WTC11 (cell line): ENCODE measurements around the gene ZC2HC1C. TPM values are rescaled to one million over a fixed set of nuclear protein-coding genes. Genes with fewer than 3 reads are reported as not detected.

Experiments
- ATAC-seq: fragments of 200-7000 bp; cut with Tn5 transposase; 2 replicates; pipeline ENCODE4 v1.10.0; 2021; ENCODE audit warnings: mild to moderate bottlenecking, moderate library complexity
- CTCF ChIA-PET: fragments of 300-600 bp; sonication (Branson Sonifier 250); formaldehyde crosslinking; loops from one replicate; lab custom pipeline; 2021; ENCODE audit warnings: antibody characterized with exemption; lab: Charles Lee
- POLR2A ChIA-PET: fragments of 350-600 bp; sonication (Branson Sonifier 250); formaldehyde crosslinking; loops from one replicate; lab custom pipeline; 2021; ENCODE audit warnings: antibody characterized with exemption; lab: Charles Lee
- DNase-seq: peaks from one replicate; pipeline ENCODE4 v3.0.0; 2021; ENCODE audit warnings: low spot score
- H3K27ac Mint-ChIP-seq: 2 replicates; pipeline ENCODE4 v1.8.0; 2021; ENCODE audit warnings: mixed read lengths
- H3K27me3 Mint-ChIP-seq: 2 replicates; pipeline ENCODE4 v1.8.0; 2021; ENCODE audit warnings: low read depth, mild to moderate bottlenecking, moderate library complexity, mixed read lengths
- H3K36me3 Mint-ChIP-seq: 2 replicates; pipeline ENCODE4 v1.8.0; 2021; ENCODE audit warnings: mixed read lengths
- H3K4me1 Mint-ChIP-seq: 2 replicates; pipeline ENCODE4 v1.8.0; 2022; ENCODE audit warnings: mixed read lengths
- H3K4me3 Mint-ChIP-seq: 2 replicates; pipeline ENCODE4 v1.8.0; 2021; ENCODE audit warnings: mild to moderate bottlenecking, moderate library complexity, mixed read lengths
- H3K9me3 Mint-ChIP-seq: 2 replicates; pipeline ENCODE4 v1.8.0; 2021; ENCODE audit warnings: mixed read lengths
- ARID4B ChIP-seq: sonication (generic); formaldehyde crosslinking; IDR thresholded peaks from 2 replicates; pipeline ENCODE4 v1.8.0; 2023; ENCODE audit warnings: missing genetic modification reagents, mild to moderate bottlenecking, borderline replicate concordance
- ATF1 ChIP-seq: sonication (generic); formaldehyde crosslinking; IDR thresholded peaks from 2 replicates; pipeline ENCODE4 v1.8.1; 2023; ENCODE audit warnings: mild to moderate bottlenecking, moderate library complexity, missing genetic modification reagents
- CREB1 ChIP-seq: sonication (generic); formaldehyde crosslinking; IDR thresholded peaks from 2 replicates; pipeline ENCODE4 v1.8.0; 2023; ENCODE audit warnings: mild to moderate bottlenecking, missing genetic modification reagents
- ERG ChIP-seq: fragments of 250-450 bp; sonication (Bioruptor Pico); IDR thresholded peaks from 2 replicates; pipeline ENCODE4 v1.8.0; 2021; ENCODE audit warnings: mild to moderate bottlenecking
- FOXP1 ChIP-seq: sonication (generic); formaldehyde crosslinking; IDR thresholded peaks from 2 replicates; pipeline ENCODE4 v1.8.0; 2022; ENCODE audit warnings: missing genetic modification reagents, mild to moderate bottlenecking, moderate library complexity, borderline replicate concordance
- GRHL2 ChIP-seq: fragments of 250-450 bp; sonication (Bioruptor Pico); IDR thresholded peaks from 2 replicates; pipeline ENCODE4 v1.8.0; 2022; ENCODE audit warnings: mild to moderate bottlenecking, moderate library complexity; ENCODE audit not compliant: insufficient replicate concordance, severe bottlenecking
- JAZF1 ChIP-seq: fragments of 250-450 bp; sonication (Bioruptor Pico); IDR thresholded peaks from 2 replicates; pipeline ENCODE4 v1.9.0; 2021; ENCODE audit warnings: moderate library complexity, mild to moderate bottlenecking, inconsistent platforms
- MYBL2 ChIP-seq: sonication (generic); formaldehyde crosslinking; IDR thresholded peaks from 2 replicates; pipeline ENCODE4 v1.8.1; 2023; ENCODE audit warnings: mild to moderate bottlenecking, moderate library complexity, missing genetic modification reagents
- NFATC4 ChIP-seq: fragments of 250-450 bp; sonication (Bioruptor Pico); IDR thresholded peaks from 2 replicates; pipeline ENCODE4 v1.9.0; 2021; ENCODE audit warnings: mild to moderate bottlenecking
- SOX15 ChIP-seq: fragments of 250-450 bp; sonication (Bioruptor Pico); IDR thresholded peaks from 2 replicates; pipeline ENCODE4 v1.9.0; 2021; ENCODE audit warnings: mild to moderate bottlenecking
- TEAD4 ChIP-seq: sonication (generic); formaldehyde crosslinking; IDR thresholded peaks from 2 replicates; pipeline ENCODE4 v1.8.0; 2022; ENCODE audit warnings: mild to moderate bottlenecking, missing genetic modification reagents
- USF1 ChIP-seq: sonication (generic); formaldehyde crosslinking; IDR thresholded peaks from 2 replicates; pipeline ENCODE4 v1.8.0; 2022; ENCODE audit warnings: mild to moderate bottlenecking, missing genetic modification reagents
- ZNF121 ChIP-seq: sonication (generic); formaldehyde crosslinking; IDR thresholded peaks from 2 replicates; pipeline ENCODE4 v1.8.0; 2023; ENCODE audit warnings: missing genetic modification reagents
- ZNF219 ChIP-seq: sonication (generic); formaldehyde crosslinking; IDR thresholded peaks from 2 replicates; pipeline ENCODE4 v1.8.0; 2023; ENCODE audit warnings: missing genetic modification reagents, mild to moderate bottlenecking, borderline replicate concordance
- ZNF263 ChIP-seq: sonication (generic); formaldehyde crosslinking; IDR thresholded peaks from 2 replicates; pipeline ENCODE4 v1.8.1; 2022; ENCODE audit warnings: low read depth, mild to moderate bottlenecking, moderate library complexity, missing genetic modification reagents
- ZNF396 ChIP-seq: fragments of 250-450 bp; sonication (Bioruptor Pico); IDR thresholded peaks from 2 replicates; pipeline ENCODE4 v1.8.0; 2021; ENCODE audit warnings: mild to moderate bottlenecking, moderate library complexity, borderline replicate concordance
- ZNF425 ChIP-seq: fragments of 250-450 bp; sonication (Bioruptor Pico); conservative IDR thresholded peaks from 2 replicates; pipeline ENCODE4 v1.9.0; 2021; ENCODE audit warnings: mild to moderate bottlenecking
- total RNA-seq: library from RNA; stranded (reverse); gene quantifications from 3 replicates; pipeline ENCODE4 v1.2.3, GENCODE V29; 2021

ZC2HC1C gene
- total RNA-seq, 1 experiment from 2014 or later, result 1.6 TPM

DNA sequence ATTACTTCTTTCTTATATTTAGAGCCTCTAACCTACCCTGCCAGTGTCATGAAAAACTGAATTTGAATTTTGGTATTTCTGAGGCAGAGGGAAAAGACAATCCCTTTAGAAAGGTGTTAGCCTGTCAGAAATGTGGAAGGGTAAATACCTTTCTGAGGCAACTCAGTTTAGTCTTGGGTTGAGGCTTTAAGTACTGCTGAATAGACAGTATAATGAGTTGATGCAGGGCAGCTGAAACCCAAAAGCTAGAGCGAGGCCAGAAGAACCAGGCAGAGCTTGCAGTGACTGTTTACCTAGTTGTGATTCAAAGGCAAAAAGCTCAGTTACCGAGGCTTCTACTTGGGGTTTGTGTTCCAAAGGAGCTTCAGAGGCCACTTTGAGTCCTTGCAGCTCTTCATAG, 18.7 kb downstream of the ZC2HC1C start:
- TF ChIP-seq ZNF121 (CRISPR knock-in tag), result no peak
- Mint-ChIP-seq H3K36me3 (peaks cover 46% of the 10 kb centered on the region), H3K9me3 (no peaks in the 10 kb centered on the region), H3K4me3 (no peak overlapping the region), H3K4me1 (peaks cover 6% of the 10 kb centered on the region), H3K27ac (no peak overlapping the region), H3K27me3 (no peaks in the 10 kb centered on the region)
- POLR2A ChIA-PET, result interaction anchor here (0.7 to 1.5 kb wide), 3 partner anchors 68 to 810 kb away, joined by 3 to 4 read pairs (median 3); no protein-coding TSS in a partner anchor
- ATAC-seq, result no peak
- DNase-seq, result no peak
- CTCF ChIA-PET, result interaction anchor here (0.6 to 2.6 kb wide), 27 partner anchors 9 to 227 kb away, joined by 3 to 28 read pairs (median 4); partner anchors contain the start of genes ACYP1, PGF and ZC2HC1C

- DNase-seq (peak; percentile 36), ATAC-seq (peak; percentile 82)
- no peak for TF ChIP-seq ZNF263
- Mint-ChIP-seq H3K4me3 (no peak overlapping the region), H3K27ac (peak overlapping the region; percentile 53; the same call in 1 of the 2 replicates), H3K9me3 (no peaks in the 10 kb centered on the region), H3K4me1 (peaks cover 6% of the 10 kb centered on the region), H3K36me3 (peaks cover 49% of the 10 kb centered on the region), H3K27me3 (no peaks in the 10 kb centered on the region)
- CTCF ChIA-PET, result interaction anchor here (0.6 to 2.6 kb wide), 31 partner anchors 10 to 736 kb away, joined by 3 to 28 read pairs (median 3); partner anchors contain the start of genes ACYP1, PGF and ZC2HC1C
- POLR2A ChIA-PET, result interaction anchor here (0.7 to 1.5 kb wide), 3 partner anchors 68 to 811 kb away, joined by 3 to 4 read pairs (median 3); no protein-coding TSS in a partner anchor
These were observed 19.3 kb downstream of the ZC2HC1C start for GRCh38 chr14:75088566-75089373.

DNA sequence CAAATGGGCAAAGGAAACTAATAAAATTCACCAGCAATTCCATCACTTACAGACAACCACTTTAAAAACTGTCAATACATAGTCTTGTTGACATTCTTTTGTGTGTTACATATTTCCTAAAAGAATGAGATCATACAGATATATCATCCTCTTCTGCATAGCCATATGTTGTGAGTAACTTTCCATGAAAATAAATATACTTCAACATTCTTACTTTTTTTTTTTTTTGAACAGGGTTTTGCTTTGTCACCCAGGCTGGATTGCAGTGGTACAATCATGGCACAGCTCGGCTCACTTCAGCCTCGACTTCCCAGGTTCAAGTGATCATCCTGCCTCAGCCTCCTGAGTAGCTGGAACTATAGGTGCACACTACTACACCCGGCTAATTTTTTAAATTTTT, 20.9 kb downstream of the ZC2HC1C start:
- H3K9me3 Mint-ChIP-seq, result no peaks in the 10 kb centered on the region
- H3K4me1 Mint-ChIP-seq, result peaks cover 6% of the 10 kb centered on the region
- TF ChIP-seq NFATC4 (CRISPR knock-in tag) (no peak), ZNF219 (CRISPR knock-in tag) (no peak), ZNF396 (CRISPR knock-in tag) (no peak), ZNF425 (CRISPR knock-in tag) (no peak), FOXP1 (no peak), JAZF1 (no peak), ZNF121 (CRISPR knock-in tag) (no peak), MYBL2 (no peak), TEAD4 (CRISPR knock-in tag) (no peak)
- no peak for ATAC-seq
- no peak overlapping the region for H3K27ac Mint-ChIP-seq
- no peak for DNase-seq
- ChIA-PET CTCF (interaction anchor here (2.6 kb wide), 1 partner anchor 229 kb away, joined by 28 read pairs; no protein-coding TSS in a partner anchor), POLR2A (no interaction called here)
- H3K36me3 Mint-ChIP-seq, result peaks cover 50% of the 10 kb centered on the region
- no peak overlapping the region for H3K4me3 Mint-ChIP-seq
- H3K27me3 Mint-ChIP-seq, result no peaks in the 10 kb centered on the region

DNA sequence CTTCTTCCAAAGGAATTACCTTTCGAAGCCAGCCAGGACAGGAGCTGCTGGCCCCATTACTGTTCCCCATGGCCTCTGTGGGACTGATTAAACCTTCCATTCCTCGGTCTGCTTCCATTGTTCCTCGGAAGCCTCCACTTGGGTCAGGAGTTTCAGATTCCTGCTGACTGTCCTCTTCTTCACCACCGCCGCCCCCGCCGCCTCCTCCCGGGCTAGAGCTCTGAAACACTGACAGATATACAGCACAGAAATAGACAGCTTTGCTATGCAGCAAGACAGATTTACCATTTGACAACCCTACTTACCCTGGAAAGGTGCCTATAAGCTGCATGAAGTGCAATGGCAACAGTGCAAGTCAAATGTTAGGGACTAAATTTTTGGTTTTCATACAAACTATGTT, 21.8 kb downstream of the ZC2HC1C start:
- no peak for DNase-seq
- H3K27me3 Mint-ChIP-seq, result no peaks in the 10 kb centered on the region
- POLR2A ChIA-PET, result no interaction called here
- no peak overlapping the region for H3K4me3 Mint-ChIP-seq
- peaks cover 51% of the 10 kb centered on the region for H3K36me3 Mint-ChIP-seq
- H3K9me3 Mint-ChIP-seq, result no peaks in the 10 kb centered on the region
- ATAC-seq, result no peak
- H3K4me1 Mint-ChIP-seq, result peaks cover 6% of the 10 kb centered on the region
- H3K27ac Mint-ChIP-seq, result no peak overlapping the region
- CTCF ChIA-PET, result no interaction called here
- TF ChIP-seq GRHL2, result no peak
- no peak for TF ChIP-seq ARID4B (CRISPR knock-in tag)
- TF ChIP-seq CREB1 (CRISPR knock-in tag), result no peak
- no peak for TF ChIP-seq ATF1 (CRISPR knock-in tag)
- TF ChIP-seq ERG, result no peak
- no peak for TF ChIP-seq SOX15 (CRISPR knock-in tag)
- no peak for TF ChIP-seq USF1 (CRISPR knock-in tag)
- no peak for TF ChIP-seq ZNF425 (CRISPR knock-in tag)
